ENCODE data around the gene CDH23. TPM values are rescaled to one million over a fixed set of nuclear protein-coding genes. Genes with fewer than 3 reads are reported as not detected.

The CDH23 gene
- total RNA-seq, 1 experiment from 2014 or later = 0.07 TPM

DNA sequence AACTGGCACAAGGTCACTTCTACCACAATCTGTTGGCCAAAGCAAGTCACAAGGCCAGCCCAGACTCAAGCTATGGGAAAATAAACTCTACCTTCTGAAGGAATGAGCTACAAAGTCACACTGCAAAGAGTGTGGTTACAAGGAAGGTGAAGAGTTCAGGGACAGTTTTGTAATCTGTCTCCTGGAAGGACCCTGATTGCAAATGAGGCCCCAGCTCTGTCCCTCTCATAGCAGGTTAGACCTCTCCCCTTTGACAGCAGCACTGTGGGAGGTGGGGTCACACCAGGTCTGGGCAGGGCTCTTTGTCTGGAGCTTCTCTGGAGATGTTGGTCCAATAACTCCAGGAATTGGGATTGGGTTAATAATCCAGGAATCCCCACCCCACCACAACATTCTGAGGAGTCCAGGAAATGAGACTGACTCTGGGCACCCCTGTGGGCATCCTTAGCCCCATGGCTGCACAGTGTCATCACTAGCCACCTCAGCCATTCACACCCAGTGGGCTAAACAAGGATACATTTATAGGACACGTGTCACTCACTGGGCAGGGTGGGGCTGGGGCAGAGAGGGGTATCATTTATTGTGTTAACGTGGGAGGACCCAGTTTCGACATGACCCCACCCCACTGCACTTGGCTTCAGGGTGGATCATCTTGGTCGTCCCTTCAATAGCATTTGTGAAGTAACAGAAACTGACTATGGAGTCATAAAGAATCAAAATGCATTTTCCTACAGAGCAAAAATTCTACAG is 346.5 kb downstream of the CDH23 start:
- Mint-ChIP-seq H3K4me3 (ENCODE audit: low read depth, unreplicated experiment) (no peak overlapping the region), H3K36me3 (ENCODE audit: insufficient read depth, unreplicated experiment) (peaks cover 13% of the 10 kb centered on the region), H3K27me3 (ENCODE audit: unreplicated experiment) (no peaks in the 10 kb centered on the region), H3K27ac (ENCODE audit: unreplicated experiment) (no peak overlapping the region), H3K4me1 (ENCODE audit: low read depth, unreplicated experiment) (peaks cover 39% of the 10 kb centered on the region), H3K9me3 (ENCODE audit: low read depth, unreplicated experiment) (no peaks in the 10 kb centered on the region)
- DNase-seq = no peak
- TF ChIP-seq, protein P1, sequence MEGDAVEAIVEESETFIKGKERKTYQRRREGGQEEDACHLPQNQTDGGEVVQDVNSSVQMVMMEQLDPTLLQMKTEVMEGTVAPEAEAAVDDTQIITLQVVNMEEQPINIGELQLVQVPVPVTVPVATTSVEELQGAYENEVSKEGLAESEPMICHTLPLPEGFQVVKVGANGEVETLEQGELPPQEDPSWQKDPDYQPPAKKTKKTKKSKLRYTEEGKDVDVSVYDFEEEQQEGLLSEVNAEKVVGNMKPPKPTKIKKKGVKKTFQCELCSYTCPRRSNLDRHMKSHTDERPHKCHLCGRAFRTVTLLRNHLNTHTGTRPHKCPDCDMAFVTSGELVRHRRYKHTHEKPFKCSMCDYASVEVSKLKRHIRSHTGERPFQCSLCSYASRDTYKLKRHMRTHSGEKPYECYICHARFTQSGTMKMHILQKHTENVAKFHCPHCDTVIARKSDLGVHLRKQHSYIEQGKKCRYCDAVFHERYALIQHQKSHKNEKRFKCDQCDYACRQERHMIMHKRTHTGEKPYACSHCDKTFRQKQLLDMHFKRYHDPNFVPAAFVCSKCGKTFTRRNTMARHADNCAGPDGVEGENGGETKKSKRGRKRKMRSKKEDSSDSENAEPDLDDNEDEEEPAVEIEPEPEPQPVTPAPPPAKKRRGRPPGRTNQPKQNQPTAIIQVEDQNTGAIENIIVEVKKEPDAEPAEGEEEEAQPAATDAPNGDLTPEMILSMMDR (IDR thresholded peaks at IDR 0.05; ENCODE audit: unreplicated experiment) = no peak
- BruUV-seq (replicated peaks) = no TSS peak
- CTCF ChIA-PET = interaction anchor here (0.8 to 1.2 kb wide), 3 partner anchors 9 to 58 kb away, joined by 3 to 10 read pairs (median 3); no protein-coding TSS in a partner anchor
- intact Hi-C loops (cut with micrococcal nuclease; ENCODE audit: unreplicated experiment) = no loop called here

DNA sequence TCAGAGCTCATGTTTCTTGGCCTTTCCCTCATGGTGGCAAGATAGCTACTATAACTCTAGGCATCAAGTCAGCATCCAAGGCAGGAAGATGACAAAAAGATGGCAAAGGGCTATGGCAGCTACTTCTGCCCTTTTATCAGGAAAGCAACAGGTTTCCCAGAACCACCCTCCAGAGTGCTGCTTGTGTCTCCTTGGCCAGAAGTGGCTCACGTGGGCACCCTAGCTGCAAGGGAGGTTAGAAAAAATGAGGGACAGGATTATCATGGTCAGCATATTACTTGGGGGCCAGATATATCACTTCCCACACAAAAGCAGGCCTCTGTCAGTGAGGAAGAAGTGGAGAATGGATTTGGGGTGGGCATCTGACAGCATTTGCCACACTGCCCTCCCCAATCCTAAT is 347.1 kb downstream of the CDH23 start:
- no peak overlapping the region for H3K27ac Mint-ChIP-seq (ENCODE audit: unreplicated experiment)
- H3K9me3 Mint-ChIP-seq (ENCODE audit: low read depth, unreplicated experiment) = no peaks in the 10 kb centered on the region
- CTCF ChIA-PET = interaction anchor here (0.8 to 1.2 kb wide), 2 partner anchors 8 to 50 kb away, joined by 3 read pairs; no protein-coding TSS in a partner anchor
- no peak overlapping the region for H3K4me3 Mint-ChIP-seq (ENCODE audit: low read depth, unreplicated experiment)
- TF ChIP-seq, protein P1 (IDR thresholded peaks at IDR 0.05; ENCODE audit: unreplicated experiment) = no peak
- H3K27me3 Mint-ChIP-seq (ENCODE audit: unreplicated experiment) = no peaks in the 10 kb centered on the region
- no peak for DNase-seq
- peaks cover 16% of the 10 kb centered on the region for H3K36me3 Mint-ChIP-seq (ENCODE audit: insufficient read depth, unreplicated experiment)
- intact Hi-C loops (cut with micrococcal nuclease; ENCODE audit: unreplicated experiment) = no loop called here
- peaks cover 39% of the 10 kb centered on the region for H3K4me1 Mint-ChIP-seq (ENCODE audit: low read depth, unreplicated experiment)
- BruUV-seq (replicated peaks) = no TSS peak

DNA sequence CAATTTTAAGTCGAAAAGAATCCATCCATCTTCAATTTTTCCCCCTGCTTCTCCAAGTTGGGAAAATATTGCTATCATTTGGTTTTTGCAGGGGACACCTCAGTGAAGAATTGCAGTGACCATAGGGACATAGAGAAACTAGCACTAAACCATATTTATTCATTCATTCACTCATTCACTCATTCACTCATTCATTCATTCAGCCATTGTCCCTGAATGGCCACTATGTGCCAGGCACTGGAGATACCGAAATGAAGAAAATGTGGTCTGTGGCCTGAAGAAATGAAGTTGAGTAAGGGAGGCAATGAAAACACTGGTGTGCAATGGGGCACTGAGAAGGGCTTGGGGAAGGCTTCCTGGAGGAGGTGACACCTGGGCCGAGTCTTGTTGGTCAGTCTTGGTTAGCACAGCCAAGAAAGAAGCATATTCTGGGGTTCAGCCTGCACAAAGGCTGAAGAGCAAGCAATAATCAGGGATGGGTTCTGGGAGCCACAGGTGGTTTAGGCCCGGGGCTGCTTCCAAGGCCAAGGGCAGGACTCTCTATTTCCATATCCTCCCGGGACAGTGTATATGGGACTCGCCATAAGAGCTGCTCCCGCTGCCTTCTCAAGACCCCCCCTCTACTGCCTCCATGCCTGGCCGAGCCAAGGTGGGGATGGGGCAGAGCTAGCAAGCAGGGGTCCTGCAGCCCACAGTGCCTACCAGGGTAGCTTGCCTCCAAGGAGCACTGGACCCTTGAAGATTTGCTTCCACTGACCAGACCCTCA is 348.4 kb downstream of the CDH23 start:
- no peak for DNase-seq
- peaks cover 16% of the 10 kb centered on the region for H3K36me3 Mint-ChIP-seq (ENCODE audit: insufficient read depth, unreplicated experiment)
- H3K9me3 Mint-ChIP-seq (ENCODE audit: low read depth, unreplicated experiment) = no peaks in the 10 kb centered on the region
- peaks cover 37% of the 10 kb centered on the region for H3K4me1 Mint-ChIP-seq (ENCODE audit: low read depth, unreplicated experiment)
- BruUV-seq (replicated peaks) = no TSS peak
- H3K27ac Mint-ChIP-seq (ENCODE audit: unreplicated experiment) = no peak overlapping the region
- intact Hi-C loops (cut with micrococcal nuclease; ENCODE audit: unreplicated experiment) = no loop called here
- no peak overlapping the region for H3K4me3 Mint-ChIP-seq (ENCODE audit: low read depth, unreplicated experiment)
- CTCF ChIA-PET = no interaction called here
- TF ChIP-seq, protein P1 (IDR thresholded peaks at IDR 0.05; ENCODE audit: unreplicated experiment) = no peak
- no peaks in the 10 kb centered on the region for H3K27me3 Mint-ChIP-seq (ENCODE audit: unreplicated experiment)

GRCh38 chr10:71745664-71746250 is 349.0 kb downstream of the CDH23 start:
- Mint-ChIP-seq H3K27me3 (ENCODE audit: unreplicated experiment) (no peaks in the 10 kb centered on the region), H3K36me3 (ENCODE audit: insufficient read depth, unreplicated experiment) (peaks cover 21% of the 10 kb centered on the region), H3K4me1 (ENCODE audit: low read depth, unreplicated experiment) (peaks cover 34% of the 10 kb centered on the region), H3K4me3 (ENCODE audit: low read depth, unreplicated experiment) (no peak overlapping the region), H3K9me3 (ENCODE audit: low read depth, unreplicated experiment) (no peaks in the 10 kb centered on the region), H3K27ac (ENCODE audit: unreplicated experiment) (no peak overlapping the region)
- DNase-seq = no peak
- CTCF ChIA-PET = no interaction called here
- TF ChIP-seq, protein P1 (IDR thresholded peaks at IDR 0.05; ENCODE audit: unreplicated experiment) = no peak
- BruUV-seq (replicated peaks) = no TSS peak
- intact Hi-C loops (cut with micrococcal nuclease; ENCODE audit: unreplicated experiment) = no loop called here
